GM19351 (cell line): ENCODE results near the gene BCORL1.

Experiments
- ATAC-seq: cut with Tn5 transposase; IDR thresholded peaks from one replicate; pipeline ENCODE4 v1.9.1; 2021; ENCODE audit warnings: mild to moderate bottlenecking, moderate library complexity; ENCODE audit not compliant: unreplicated experiment

Gene BCORL1

DNA sequence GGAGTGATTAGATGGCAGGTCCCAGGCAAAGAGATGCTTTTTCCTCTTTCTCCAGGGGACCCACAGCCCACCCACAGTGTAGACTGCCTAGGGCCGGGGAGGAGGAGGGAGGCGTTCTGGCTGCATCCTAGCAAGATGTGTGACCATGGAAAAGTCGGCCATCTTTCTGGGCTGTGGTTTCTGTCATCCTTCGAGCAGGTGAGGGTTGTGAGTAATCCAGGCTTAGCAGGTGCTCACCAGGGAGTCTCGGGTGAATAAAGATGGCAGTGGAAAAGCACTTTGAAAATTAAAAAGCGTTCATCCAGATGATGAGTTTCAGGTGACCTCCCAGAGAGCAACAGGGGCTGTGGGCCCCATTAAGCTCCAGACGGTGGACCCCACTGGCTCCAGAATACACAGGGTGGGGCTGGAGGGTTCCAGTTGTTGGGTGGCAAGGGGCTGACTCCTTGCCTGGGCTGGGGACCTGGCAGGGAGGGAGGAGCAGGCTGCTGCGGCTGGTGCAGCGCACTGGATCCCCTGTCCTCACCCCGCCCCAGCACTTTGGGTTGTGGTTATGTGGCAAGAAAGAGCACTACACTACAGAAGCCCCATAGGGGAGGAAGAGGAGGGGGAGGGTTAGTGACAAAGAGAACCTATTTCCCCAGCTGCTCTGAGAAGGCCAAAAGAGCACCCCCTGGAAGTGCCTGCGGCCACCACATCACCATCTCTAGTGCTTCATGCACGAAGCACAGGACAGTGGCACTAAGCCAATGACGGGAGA, 104.2 kb downstream of the BCORL1 start:
- peak; percentile 34 for ATAC-seq

GRCh38 chrX:130090364-130090763, 107.9 kb downstream of the BCORL1 start:
- ATAC-seq, result no peak

- peak; percentile 98 for ATAC-seq
These were observed 109.6 kb downstream of the BCORL1 start for GRCh38 chrX:130091980-130092522.

DNA sequence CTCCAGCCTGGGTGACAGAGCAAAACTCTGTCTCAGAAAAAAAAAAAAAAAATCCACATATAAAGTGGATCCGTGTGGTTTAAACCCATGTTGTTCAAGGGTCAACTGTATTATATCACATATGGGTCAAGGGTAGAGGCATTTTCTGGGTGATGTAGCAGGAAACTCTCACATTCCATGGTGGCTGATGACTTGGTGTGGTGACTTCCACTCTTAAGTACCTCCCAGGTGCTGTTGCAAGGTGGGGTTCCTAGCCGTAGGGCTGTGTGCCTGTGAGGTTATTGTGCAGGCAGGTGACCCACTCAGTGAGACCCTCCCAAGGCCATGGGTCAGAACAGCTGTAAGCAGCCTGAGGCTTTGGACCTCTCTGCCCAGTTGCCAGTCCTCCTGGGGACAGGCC, 110.8 kb downstream of the BCORL1 start:
- ATAC-seq, result no peak

DNA sequence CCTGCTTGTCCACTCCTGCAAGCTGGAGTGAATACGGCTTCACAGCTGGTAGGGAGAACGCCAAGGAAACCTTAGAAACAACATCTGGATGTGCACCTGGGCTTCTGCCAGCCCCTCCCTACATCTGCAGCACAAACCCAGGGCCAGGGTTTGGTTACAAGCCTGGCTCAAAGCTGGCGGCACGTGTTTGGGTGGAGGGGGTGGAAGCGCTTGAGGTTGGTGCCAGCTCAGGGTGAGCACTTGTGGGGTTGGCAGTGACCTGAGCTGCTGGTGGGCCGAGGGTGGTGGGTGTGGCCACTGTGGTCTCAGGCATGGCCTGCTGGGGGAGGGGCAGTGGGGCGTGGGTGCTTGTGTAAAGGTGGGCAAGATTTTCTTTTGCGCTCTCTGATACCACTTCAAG, 112.3 kb downstream of the BCORL1 start:
- ATAC-seq, result no peak

DNA sequence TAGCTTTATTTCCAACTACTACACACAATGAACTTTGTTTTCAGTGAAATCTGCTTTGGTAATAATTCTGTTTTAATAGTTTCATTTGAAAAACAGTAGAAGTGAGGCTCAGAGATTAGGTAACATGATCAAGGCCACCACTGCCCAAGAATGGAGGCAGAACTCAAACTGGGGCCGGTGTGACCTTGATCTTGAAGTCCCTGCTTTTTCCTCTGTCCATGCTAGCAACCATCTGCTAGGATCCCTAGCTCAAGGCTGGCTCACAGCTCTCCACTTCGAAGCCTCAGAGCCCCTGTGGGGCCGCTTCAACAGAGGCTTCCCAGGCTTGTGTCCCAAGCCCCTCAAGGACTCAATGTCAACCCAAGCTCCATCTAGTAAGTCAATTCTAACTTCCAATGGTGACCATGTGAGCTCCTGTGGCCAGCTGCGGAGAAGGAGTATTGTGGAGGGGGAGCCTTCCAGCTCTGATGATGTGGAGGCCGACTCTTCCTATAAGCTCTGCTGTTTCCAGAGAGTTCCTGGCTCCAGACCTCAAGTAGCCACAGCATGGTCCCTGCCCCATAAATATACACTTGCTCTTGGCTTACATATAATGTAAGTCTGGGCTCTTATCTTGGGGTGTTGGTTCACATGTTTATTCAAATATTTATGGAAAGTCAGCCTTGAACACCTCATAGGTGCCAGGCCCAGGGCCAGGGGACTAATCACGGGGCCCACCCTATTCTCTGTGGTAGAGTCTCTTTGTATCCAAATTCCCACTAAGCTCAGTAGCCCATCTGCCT, 113.0 kb downstream of the BCORL1 start:
- ATAC-seq, result no peak

- ATAC-seq, result no peak
These were observed 115.2 kb downstream of the BCORL1 start for GRCh38 chrX:130097507-130098209.

DNA sequence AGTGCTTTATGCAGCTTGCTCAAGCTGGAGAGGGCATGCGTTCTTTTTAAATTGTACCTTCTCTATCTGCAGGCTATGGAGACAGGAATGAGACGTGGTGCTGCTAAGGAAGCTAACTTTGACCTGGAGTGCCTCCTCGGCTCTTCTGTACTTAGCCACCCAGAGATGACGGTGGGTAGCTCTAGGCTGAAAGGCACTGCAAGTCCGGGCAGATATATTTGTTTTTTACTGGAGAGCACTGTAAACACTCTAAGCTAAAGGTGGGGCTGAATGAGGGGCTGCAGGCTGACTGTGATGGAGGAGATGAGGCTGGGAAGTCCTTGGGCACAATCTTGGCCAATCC, 115.7 kb downstream of the BCORL1 start:
- ATAC-seq, result no peak

DNA sequence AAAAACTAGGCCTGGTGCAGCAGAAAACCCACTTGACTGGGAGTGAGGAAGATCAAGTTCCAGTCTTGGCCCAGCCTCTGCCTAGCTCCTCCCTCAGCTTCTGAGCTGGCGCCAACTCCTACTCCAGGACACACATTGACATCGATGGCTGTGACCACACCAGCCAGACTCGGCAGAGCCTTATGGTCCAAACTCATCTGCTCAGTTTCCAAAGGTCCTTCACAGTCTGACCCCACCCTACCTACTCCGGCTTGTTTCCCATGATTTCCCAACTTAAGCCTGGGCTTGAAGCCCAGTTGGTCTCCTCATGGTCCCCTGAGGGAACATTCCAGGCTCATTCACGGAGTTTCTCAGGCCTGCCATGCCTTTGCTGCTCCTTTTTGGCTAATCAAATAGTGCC, 117.7 kb downstream of the BCORL1 start:
- ATAC-seq, result no peak

DNA sequence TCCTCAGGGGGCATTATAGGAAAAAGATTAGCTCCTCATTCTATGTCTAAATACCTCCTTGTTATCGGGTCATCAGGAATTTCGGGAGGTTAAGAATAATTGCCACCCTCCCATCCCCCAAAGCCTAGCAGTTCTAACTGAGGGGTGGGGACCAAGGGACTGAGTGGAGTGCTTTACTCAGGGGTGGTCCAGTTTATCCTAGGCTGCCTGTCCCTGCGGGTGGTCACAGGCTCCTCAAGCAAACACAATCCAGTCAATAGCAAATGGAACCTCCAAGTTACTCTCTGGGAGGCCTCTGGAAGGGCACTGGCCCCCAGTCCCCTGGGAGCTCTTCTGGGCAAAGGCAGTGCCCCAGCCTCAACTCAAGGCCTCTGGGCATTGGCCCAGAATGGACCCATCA, 121.2 kb downstream of the BCORL1 start:
- ATAC-seq, result no peak

DNA sequence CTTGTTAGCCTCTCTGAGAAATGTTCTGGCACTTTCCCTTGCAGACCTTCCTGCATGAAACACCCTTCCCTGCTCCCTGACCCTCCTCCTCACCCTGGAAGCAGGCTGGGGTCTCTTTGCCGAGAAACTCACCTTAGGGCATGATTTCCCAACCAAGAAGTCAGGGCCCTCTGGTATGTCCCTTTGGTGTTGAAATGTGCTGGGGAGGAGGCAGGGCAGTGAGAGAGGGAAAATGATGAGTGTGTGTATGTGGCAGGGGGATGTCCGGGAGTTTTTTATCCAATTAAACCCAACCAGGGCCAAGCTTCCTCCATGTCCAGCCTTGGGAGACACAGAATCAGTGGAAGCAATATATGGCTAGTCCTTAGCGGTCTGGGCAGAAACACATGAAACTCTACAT, 122.8 kb downstream of the BCORL1 start:
- ATAC-seq, result no peak

DNA sequence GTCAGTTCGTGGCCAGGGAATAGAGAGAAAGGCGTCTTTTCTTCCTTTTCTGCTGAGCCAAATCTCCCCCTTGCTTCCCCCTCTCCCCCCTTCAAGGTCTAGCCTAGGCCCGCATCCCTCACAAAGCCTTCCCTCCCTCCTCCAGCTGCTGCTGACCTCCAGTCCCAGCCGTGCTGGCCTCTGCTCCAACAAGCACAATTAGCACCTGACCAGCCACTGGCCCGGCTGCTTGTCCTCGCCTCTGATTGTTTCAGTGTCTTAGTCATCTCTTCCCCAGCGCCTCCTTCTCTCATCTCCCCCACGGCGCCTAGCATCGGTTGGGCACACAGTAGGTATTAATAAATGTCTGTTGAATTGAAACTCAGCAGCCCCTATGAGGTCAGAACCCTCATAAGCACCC, 123.6 kb downstream of the BCORL1 start:
- no peak for ATAC-seq
